ENCODE measurements around the gene DPY19L1.
"Not testable (repeated sequence)": the region's sequence is repeated elsewhere in the genome, so short reads cannot be mapped to it uniquely, and the experiment has no call there.

The DPY19L1 gene

DNA sequence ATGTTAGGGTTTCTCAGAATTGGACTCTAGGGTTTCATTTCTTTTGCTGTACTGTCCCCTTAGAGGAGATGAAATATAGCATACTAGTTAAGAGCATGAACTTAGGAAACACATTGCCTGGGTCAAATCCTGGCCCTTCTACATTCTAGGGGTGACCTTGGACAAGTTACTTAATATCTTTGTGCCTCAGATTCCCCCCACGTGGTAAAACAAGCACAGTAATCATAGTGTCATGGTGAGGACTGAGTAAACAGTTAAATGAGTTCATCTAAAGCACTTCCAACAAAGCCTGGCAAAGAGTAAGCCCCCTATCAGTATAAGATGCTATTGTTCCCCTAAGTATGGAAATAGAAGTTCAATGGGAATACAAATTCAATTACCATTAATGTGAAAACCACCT is 5.1 kb downstream of the DPY19L1 start:
- no peak for DNase-seq

DNA sequence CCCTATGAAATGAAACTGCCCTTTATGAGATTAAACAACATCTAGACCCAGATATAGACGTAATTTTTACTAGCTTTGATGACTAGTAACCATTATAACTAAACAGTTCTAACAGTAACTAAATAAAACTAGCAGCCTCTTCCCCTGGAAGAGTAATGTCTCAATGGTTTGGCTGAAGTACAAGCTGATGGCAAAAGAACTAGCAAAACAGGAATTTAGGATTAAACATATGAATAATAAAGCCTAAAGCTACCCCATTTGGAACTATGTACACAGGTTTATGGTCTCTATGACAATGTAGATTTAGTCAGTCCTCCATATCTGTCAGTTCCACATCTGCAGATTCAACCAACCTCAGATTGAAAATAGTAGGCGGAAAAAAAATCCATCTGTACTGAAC is 6.4 kb downstream of the DPY19L1 start:
- DNase-seq = no peak

- DNase-seq = no peak
Observed at GRCh38 chr7:35029311-35029710, 8.0 kb downstream of the DPY19L1 start.

DNA sequence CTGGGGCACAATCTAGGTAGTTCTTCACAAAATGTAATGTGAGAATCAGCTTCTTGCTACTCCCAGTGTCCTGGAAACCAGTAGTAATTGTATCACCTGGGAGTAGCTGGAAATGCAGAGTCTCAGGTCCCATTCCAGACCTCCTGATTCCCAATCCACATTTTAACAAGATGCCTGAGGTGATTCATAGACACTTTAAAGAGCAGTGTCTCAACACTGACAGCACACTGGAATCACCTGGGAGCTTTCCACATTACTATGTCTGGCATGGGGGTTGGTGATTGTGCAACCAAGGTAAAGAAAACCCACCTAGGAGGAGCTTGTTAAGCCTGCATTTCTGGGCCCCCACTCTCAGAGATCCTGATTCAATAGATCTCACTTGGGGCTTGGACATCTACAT is 11.1 kb downstream of the DPY19L1 start:
- DNase-seq = no peak

- no peak for DNase-seq
Observed at GRCh38 chr7:35025369-35025870, 11.9 kb downstream of the DPY19L1 start.

GRCh38 chr7:35024298-35024697 is 13.0 kb downstream of the DPY19L1 start:
- DNase-seq = no peak

DNA sequence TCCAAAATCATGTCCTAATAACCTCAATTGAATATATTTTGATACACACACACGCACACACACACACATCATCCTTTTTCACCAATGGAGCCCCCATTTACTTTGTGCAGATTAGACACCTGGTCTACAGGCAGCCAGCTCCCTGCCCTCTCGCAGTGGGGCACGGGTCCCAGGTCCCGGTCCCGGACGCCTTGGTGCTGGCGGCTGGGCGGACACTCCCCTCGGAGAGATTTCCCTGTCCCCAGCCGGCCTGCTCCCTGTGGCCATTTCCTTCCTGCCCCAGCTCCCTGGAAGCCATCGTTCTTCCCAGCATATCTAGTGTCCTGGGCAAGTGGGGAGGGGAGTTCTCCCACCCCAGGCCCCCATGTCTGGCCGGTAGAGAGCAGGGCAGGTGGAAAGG is 14.6 kb downstream of the DPY19L1 start:
- no peak for DNase-seq

DNA sequence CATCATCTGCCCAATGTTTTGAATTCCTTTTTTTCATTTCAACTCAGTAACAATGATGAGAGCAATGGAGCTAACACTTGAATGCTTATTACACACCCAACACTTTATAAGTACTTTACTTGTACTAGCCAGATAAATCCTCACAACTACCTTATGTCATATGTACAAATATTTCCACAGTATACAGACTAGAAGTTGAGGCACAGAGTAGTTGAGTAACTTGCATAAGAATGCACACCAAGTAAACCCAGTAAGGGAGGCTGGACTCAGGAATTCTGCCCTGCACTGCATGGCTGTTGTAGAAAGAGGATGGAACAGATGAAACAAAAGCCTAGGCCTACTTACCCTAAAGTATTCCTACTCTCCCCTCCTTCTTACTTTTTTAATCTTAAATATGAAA is 15.8 kb downstream of the DPY19L1 start:
- DNase-seq = no peak

DNA sequence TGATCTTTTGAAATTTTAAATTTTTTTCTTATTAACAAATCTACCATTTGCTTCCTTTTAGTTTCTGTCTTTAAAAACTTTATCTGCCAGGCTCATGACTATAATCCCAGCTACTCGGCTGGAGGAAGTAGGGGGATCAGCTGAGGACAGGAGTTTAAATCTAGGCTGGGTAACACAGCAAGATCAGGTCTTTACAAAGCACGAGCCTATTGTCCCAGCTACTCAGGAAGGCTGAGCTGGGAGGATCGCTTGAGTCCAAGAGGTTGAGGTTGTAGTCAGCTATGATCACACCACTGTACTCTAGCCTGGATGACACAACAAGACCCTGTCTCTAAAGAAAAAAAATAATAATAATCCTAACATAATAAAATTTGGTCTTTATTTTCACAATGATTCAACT is 17.5 kb downstream of the DPY19L1 start:
- no peak for DNase-seq

DNA sequence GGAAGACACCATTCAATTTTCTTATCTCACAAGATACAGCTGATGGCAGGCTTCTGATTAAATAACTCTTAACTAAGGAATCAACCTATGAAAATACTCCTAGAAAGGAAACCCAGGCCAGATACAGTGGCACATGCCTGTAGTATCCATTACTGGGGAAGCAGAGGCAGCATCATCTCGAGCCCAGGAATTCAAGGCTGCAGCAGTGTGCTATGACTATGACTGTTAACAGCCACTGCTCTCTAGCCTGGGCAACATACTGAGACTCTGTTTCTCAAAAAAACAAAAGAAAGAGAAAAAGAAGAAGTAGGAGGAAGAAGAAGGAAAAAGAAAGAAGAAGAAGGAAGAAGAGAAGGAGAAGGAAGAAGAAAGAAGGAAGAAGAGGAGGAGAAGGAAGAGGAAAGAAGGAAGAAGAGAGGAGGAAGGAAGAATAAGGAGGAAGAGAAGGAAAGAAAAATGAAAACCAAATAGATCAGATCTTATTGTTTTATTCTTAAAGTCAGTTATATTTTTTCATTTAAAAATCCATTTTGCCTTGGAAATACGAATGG is 18.0 kb downstream of the DPY19L1 start:
- DNase-seq = no peak

GRCh38 chr7:35015346-35015859 is 21.9 kb downstream of the DPY19L1 start:
- DNase-seq = no peak

DNA sequence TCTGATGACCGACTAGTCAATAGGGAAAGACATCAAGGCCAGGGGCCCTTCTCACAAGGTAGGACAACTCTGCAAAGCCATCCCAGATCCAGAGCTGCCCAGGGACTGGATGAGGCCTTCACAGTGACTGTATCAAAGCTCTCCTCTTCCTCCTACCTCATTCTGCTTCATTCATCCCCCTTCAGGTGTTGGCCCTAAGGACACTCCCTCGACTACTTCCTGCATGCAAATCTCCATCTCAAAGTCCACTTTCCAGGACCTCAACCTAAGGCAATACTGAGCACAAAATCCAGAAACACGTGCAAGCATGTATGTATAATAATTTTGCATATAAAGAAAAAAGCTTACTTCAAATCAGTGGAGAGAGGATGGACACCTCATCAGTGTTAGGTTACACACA is 25.1 kb downstream of the DPY19L1 start:
- DNase-seq = no peak

GRCh38 chr7:35011085-35011484 is 26.2 kb downstream of the DPY19L1 start:
- DNase-seq = no peak

GRCh38 chr7:35007768-35008167 is 29.5 kb downstream of the DPY19L1 start:
- DNase-seq = no peak

DNA sequence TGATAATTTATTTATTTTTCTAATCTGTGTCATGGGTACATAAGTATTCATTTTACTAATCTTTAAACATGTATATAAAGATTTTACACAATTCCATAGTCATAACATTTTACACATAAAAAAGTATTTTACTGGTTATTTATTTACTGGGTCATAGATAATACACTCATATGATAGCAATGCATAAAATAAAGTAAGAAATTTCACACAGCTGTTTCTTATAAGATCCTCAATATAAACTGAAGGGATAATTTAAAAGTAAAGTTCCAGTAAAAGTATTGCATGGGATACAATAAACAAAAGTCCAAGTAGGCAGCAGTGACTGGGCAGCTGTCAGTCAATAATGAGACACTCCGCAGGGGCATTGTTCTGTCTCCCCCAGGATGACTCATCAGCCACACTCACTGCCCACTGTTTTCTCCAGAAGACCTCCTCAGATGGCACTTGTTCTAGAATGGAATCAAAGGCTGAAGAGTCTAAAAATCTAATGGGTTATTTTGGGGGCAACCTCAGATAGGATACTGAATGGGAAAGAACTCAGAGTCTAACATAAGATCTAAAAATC is 32.7 kb downstream of the DPY19L1 start:
- peak; percentile 17 for DNase-seq

- DNase-seq = peak; percentile 87
Observed at GRCh38 chr7:35003679-35004303, 33.5 kb downstream of the DPY19L1 start.

- peak; percentile 73 for DNase-seq
Observed at GRCh38 chr7:35003177-35003650, 34.1 kb downstream of the DPY19L1 start.

DNA sequence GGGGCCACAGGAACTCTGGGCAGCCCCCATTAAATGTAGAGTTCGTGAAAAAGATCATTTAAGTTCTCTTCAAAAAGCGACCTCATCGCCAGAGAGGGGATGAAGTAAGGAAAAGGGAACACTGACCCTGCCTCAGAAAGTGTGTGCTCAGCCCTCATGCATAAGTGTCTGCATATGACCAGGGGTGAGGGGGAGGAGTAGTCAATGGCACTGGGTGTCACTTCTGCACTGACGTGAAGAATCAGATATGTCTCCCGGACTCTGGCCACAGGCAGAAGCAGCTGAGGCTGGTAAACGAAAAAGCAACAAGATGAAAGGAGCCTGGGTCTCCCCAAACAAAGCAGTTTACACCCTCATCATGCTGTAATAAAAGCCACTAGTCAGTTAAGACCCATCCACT is 39.0 kb downstream of the DPY19L1 start:
- not testable (repeated sequence) for DNase-seq

- not testable (repeated sequence) for DNase-seq
Observed at GRCh38 chr7:34996423-34997090, 40.7 kb downstream of the DPY19L1 start.

DNA sequence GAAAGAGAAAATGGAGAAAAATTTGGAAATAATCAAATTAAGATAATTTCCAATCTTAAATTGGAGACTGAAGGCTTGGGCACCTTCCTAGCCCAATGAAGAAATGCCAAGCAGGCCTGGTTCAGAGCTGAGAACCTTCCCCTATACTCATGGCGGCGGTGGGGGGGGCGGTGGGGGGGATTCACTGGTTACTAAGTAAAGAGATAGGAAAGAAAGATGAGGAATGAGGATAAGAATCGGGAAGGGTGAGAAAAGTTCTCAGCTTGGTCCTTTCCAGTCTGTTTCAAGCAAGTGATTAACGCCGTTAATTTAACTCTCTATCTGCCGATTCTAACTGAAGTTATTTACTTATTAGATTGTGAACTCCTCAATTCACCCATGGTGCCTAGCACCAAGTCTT is 41.5 kb downstream of the DPY19L1 start:
- no peak for DNase-seq

GRCh38 chr7:34991938-34992840 is 45.1 kb downstream of the DPY19L1 start:
- peak; percentile 38 for DNase-seq

DNA sequence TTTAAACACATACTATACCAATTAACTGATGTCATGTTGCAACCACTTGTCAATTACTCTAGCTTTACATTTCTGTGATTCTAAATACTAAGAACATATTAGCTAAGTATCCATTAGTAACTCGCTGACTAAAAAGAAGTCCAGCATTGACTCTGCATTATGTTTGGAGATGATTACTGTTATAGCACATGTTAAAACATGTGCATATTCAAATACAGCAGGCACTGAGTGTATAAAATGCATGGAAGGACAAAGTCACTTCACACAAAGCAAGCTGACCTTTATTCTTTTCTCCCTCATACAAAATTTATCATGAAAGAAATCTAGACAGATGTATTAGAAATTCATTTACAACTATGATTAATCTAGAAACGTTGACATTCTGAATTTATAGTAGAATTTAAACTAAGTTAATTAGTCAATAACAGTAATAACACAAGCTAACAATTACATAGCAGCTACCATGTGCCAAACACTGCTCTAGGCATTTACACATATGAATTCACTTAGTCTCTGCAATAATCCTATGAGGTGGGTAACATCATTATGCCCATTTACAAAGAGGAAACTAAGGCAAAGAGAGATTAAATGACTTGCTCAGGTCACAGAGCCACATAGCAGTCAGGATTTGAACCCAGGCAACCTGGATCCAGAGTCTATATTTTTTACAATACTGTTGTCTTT is 48.7 kb downstream of the DPY19L1 start:
- DNase-seq = not testable (repeated sequence)

All from fibroblast of skin of abdomen (primary cell).